ENCODE data around the gene LYL1. TPM values are rescaled to one million over a fixed set of nuclear protein-coding genes. Genes with fewer than 3 reads are reported as not detected.

LYL1 gene
- total and polyA plus RNA-seq, 5 donors from 2014 or later: 6.5 to 14.2 (median 8.0) TPM

DNA sequence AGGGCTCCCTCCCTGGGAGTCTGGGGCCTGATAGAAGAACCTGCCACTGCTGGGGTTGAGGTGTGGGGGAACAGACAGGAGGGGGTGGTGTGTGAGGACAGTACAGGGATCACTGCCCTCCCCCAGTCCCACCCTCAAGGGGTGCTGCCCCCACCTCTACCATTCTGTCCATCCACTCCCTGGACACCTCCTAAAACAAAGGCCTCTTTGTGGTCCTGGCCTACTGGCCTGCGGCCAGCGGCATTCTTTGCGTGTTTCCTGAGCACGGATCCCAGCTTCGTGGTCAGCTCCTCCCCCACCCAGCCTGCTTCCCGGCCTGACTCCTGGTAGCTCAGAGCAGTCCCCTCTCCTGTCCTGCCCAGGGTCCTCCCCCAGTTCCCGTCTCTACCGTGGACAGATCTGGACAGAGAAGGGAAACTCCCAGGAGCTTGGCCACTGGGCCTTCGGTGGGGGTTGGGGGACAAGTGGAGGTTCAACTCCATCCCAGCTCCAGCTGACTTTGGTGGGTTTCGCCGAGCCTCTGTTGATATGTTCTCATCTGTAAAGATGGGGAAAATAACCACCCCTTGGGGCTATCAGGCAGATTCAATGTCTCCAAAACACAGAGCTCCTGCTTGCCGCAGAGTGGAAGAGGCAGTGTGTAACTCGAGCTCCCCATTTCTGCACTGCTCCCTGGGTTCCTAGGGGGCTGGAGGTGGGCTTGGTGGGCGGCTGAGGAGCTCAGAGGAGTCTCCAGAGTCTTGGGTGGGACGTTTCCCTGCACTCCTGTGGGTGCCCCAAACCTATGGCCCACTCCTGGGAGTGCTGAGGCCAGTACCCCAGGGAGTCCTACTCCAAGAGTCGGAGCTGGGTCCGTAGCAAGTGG lies 48.7 kb downstream of the LYL1 start:
- ATAC-seq (ENCODE audit: low read depth in 2 of 2) (no peak), DNase-seq (no peak)
- Histone ChIP-seq H3K9me3 (ENCODE audit: control insufficient read depth in 2 of 2, low read length in 2 of 2) (no peaks in the 10 kb centered on the region), H3K27me3 (ENCODE audit: control insufficient read depth, insufficient read depth, low read length) (no peaks in the 10 kb centered on the region), H3K27ac (ENCODE audit: insufficient read depth, low read length, poor library complexity, severe bottlenecking) (no peak overlapping the region), H3K4me3 (ENCODE audit: low read depth, low read length) (no peak overlapping the region), H3K36me3 (ENCODE audit: control insufficient read depth, insufficient read depth, low read length) (no peaks in the 10 kb centered on the region), H3K4me1 (ENCODE audit: control insufficient read depth, insufficient read depth, low read length, poor library complexity, severe bottlenecking) (no peaks in the 10 kb centered on the region)
- Mint-ChIP-seq H3K4me3 (no peak overlapping the region), H3K27me3 (peaks cover 16% of the 10 kb centered on the region), H3K36me3 (no peaks in the 10 kb centered on the region), H3K9me3 (no peaks in the 10 kb centered on the region), H3K27ac (no peak overlapping the region), H3K4me1 (peaks cover 0 to 6% (median 0%) of the 10 kb centered on the region in 4 donors)

- Histone ChIP-seq H3K9me3 (ENCODE audit: control insufficient read depth in 2 of 2, low read length in 2 of 2) (no peaks in the 10 kb centered on the region), H3K36me3 (ENCODE audit: control insufficient read depth, insufficient read depth, low read length) (no peaks in the 10 kb centered on the region), H3K27ac (ENCODE audit: insufficient read depth, low read length, poor library complexity, severe bottlenecking) (no peak overlapping the region), H3K4me1 (ENCODE audit: control insufficient read depth, insufficient read depth, low read length, poor library complexity, severe bottlenecking) (no peaks in the 10 kb centered on the region), H3K4me3 (ENCODE audit: low read depth, low read length) (no peak overlapping the region), H3K27me3 (ENCODE audit: control insufficient read depth, insufficient read depth, low read length) (no peaks in the 10 kb centered on the region)
- H3K4me3 Mint-ChIP-seq: no peak overlapping the region
- H3K4me1 Mint-ChIP-seq: peaks cover 0 to 6% (median 0%) of the 10 kb centered on the region in 4 donors
- no peak overlapping the region for H3K27ac Mint-ChIP-seq
- ATAC-seq (ENCODE audit: low read depth in 2 of 2): no peak
- DNase-seq: no peak
- H3K9me3 Mint-ChIP-seq: no peaks in the 10 kb centered on the region
- H3K36me3 Mint-ChIP-seq: no peaks in the 10 kb centered on the region
- H3K27me3 Mint-ChIP-seq: peaks cover 16% of the 10 kb centered on the region
Observed at GRCh38 chr19:13053238-13053637, 49.4 kb downstream of the LYL1 start.

GRCh38 chr19:13052447-13053175 lies 50.0 kb downstream of the LYL1 start:
- no peaks in the 10 kb centered on the region for H3K9me3 Mint-ChIP-seq
- Histone ChIP-seq H3K27me3 (ENCODE audit: control insufficient read depth, insufficient read depth, low read length) (no peaks in the 10 kb centered on the region), H3K36me3 (ENCODE audit: control insufficient read depth, insufficient read depth, low read length) (no peaks in the 10 kb centered on the region), H3K9me3 (ENCODE audit: control insufficient read depth in 2 of 2, low read length in 2 of 2) (no peaks in the 10 kb centered on the region), H3K4me1 (ENCODE audit: control insufficient read depth, insufficient read depth, low read length, poor library complexity, severe bottlenecking) (no peaks in the 10 kb centered on the region), H3K27ac (ENCODE audit: insufficient read depth, low read length, poor library complexity, severe bottlenecking) (no peak overlapping the region), H3K4me3 (ENCODE audit: low read depth, low read length) (no peak overlapping the region)
- H3K36me3 Mint-ChIP-seq: no peaks in the 10 kb centered on the region
- no peak overlapping the region for H3K4me3 Mint-ChIP-seq
- ATAC-seq (ENCODE audit: low read depth in 2 of 2): no peak
- H3K4me1 Mint-ChIP-seq: peaks cover 0 to 6% (median 0%) of the 10 kb centered on the region in 4 donors
- no peak for DNase-seq
- peaks cover 16% of the 10 kb centered on the region for H3K27me3 Mint-ChIP-seq
- no peak overlapping the region for H3K27ac Mint-ChIP-seq

DNA sequence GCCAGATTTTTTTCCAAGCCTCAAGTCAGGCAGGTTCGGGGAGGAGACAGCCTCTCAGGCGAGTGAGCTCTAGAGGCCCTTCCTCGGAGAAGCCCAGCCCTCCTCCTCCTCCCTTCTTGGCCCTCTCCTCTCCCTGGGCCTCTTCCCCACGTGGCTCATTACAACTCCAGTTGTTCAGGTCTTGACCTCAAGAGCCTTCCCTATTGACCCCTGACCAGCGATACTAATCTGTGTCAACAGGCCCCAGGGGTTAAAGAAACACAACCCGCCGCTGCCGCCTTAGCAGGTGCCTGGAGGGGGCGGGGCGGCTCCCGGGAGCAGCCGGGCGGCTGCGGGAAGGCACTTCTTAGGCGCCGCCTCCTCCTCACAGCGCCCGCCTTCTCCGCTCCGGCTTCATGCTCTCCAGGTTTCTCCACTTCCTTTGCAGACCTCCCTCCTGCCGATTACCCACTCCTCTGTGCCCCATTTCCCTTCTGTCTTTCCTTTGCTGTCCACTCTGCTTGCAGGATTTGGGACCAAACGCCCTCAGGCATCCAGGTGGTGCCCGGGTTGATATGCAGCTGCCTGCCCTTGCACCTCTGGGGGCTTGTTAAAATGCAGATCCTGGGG lies 51.0 kb downstream of the LYL1 start:
- H3K36me3 Mint-ChIP-seq: no peaks in the 10 kb centered on the region

GRCh38 chr19:13050274-13050673 lies 52.4 kb downstream of the LYL1 start:
- no peak overlapping the region for H3K4me3 Mint-ChIP-seq
- ATAC-seq (ENCODE audit: low read depth in 2 of 2): no peak

More for the DNA sequence above, 51.0 kb downstream of the LYL1 start:
- Mint-ChIP-seq H3K9me3 (no peaks in the 10 kb centered on the region), H3K27ac (no peak overlapping the region), H3K4me3 (peak overlapping the region in 1 of 4 donors; percentile 43), H3K27me3 (peaks cover 16% of the 10 kb centered on the region), H3K4me1 (peaks cover 0 to 6% (median 0%) of the 10 kb centered on the region in 4 donors)
- H3K27ac ChIP-seq (ENCODE audit: insufficient read depth, low read length, poor library complexity, severe bottlenecking): no peak overlapping the region
- DNase-seq: peak in 1 of 3 donors; percentile 23
- no peaks in the 10 kb centered on the region for H3K4me1 ChIP-seq (ENCODE audit: control insufficient read depth, insufficient read depth, low read length, poor library complexity, severe bottlenecking)
- H3K36me3 ChIP-seq (ENCODE audit: control insufficient read depth, insufficient read depth, low read length): no peaks in the 10 kb centered on the region
- H3K4me3 ChIP-seq (ENCODE audit: low read depth, low read length): no peak overlapping the region
- no peaks in the 10 kb centered on the region for H3K9me3 ChIP-seq (ENCODE audit: control insufficient read depth in 2 of 2, low read length in 2 of 2)
- H3K27me3 ChIP-seq (ENCODE audit: control insufficient read depth, insufficient read depth, low read length): no peaks in the 10 kb centered on the region
- ATAC-seq (ENCODE audit: low read depth in 2 of 2): no peak

More at GRCh38 chr19:13050274-13050673, 52.4 kb downstream of the LYL1 start:
- DNase-seq: no peak
- no peak overlapping the region for H3K27ac Mint-ChIP-seq
- no peak overlapping the region for H3K4me3 ChIP-seq (ENCODE audit: low read depth, low read length)
- H3K4me1 ChIP-seq (ENCODE audit: control insufficient read depth, insufficient read depth, low read length, poor library complexity, severe bottlenecking): no peaks in the 10 kb centered on the region
- no peaks in the 10 kb centered on the region for H3K36me3 Mint-ChIP-seq
- no peak overlapping the region for H3K27ac ChIP-seq (ENCODE audit: insufficient read depth, low read length, poor library complexity, severe bottlenecking)
- peaks cover 0 to 6% (median 0%) of the 10 kb centered on the region in 4 donors for H3K4me1 Mint-ChIP-seq
- no peaks in the 10 kb centered on the region for H3K36me3 ChIP-seq (ENCODE audit: control insufficient read depth, insufficient read depth, low read length)
- H3K27me3 ChIP-seq (ENCODE audit: control insufficient read depth, insufficient read depth, low read length): no peaks in the 10 kb centered on the region
- no peaks in the 10 kb centered on the region for H3K9me3 Mint-ChIP-seq
- H3K27me3 Mint-ChIP-seq: peaks cover 16% of the 10 kb centered on the region
- H3K9me3 ChIP-seq (ENCODE audit: control insufficient read depth in 2 of 2, low read length in 2 of 2): no peaks in the 10 kb centered on the region

Other genes starting within 250 kb of the LYL1 start
- gene DNASE2, start 221.4 kb downstream of the LYL1 start, total RNA-seq: 20.2 TPM
- 10 to 100 TPM; 54.4 to 72.1 (median 63.6) TPM for gene DNASE2, start 221.4 kb downstream of the LYL1 start, polyA plus RNA-seq
- gene KLF1, start 215.7 kb downstream of the LYL1 start, total RNA-seq: not detected
- under 1 TPM in 1 of 4 donors, not detected in 3; 0.23 TPM for gene KLF1, start 215.7 kb downstream of the LYL1 start, polyA plus RNA-seq
- gene GCDH, start 211.7 kb downstream of the LYL1 start, total RNA-seq: 40.0 TPM
- 10 to 100 TPM; 15.1 to 17.6 (median 16.1) TPM for gene GCDH, start 211.7 kb downstream of the LYL1 start, polyA plus RNA-seq
- 0.54 TPM for gene SYCE2, start 183.6 kb downstream of the LYL1 start, total RNA-seq
- under 1 TPM in 1 of 4 donors, not detected in 3; 0.14 TPM for gene SYCE2, start 183.6 kb downstream of the LYL1 start, polyA plus RNA-seq
- 28.9 TPM for gene FARSA, start 169.1 kb downstream of the LYL1 start, total RNA-seq
- gene FARSA, start 169.1 kb downstream of the LYL1 start, polyA plus RNA-seq: 10 to 100 TPM; 52.2 to 74.0 (median 62.6) TPM
- 484 TPM for gene CALR, start 164.2 kb downstream of the LYL1 start, total RNA-seq
- gene CALR, start 164.2 kb downstream of the LYL1 start, polyA plus RNA-seq: 100 to 1,000 TPM; 113 to 172 (median 149) TPM
- 80.9 TPM for gene RAD23A, start 157.0 kb downstream of the LYL1 start, total RNA-seq
- 10 to 100 TPM; 73.8 to 85.0 (median 78.1) TPM for gene RAD23A, start 157.0 kb downstream of the LYL1 start, polyA plus RNA-seq
- gene GADD45GIP1, start 145.6 kb downstream of the LYL1 start, total RNA-seq: 7.4 TPM
- gene GADD45GIP1, start 145.6 kb downstream of the LYL1 start, polyA plus RNA-seq: 10 to 100 TPM; 57.2 to 71.9 (median 66.6) TPM
- gene DAND5, start 133.3 kb downstream of the LYL1 start, total RNA-seq: not detected
- not detected for gene DAND5, start 133.3 kb downstream of the LYL1 start, polyA plus RNA-seq
- gene NFIX, start 107.4 kb downstream of the LYL1 start, total RNA-seq: 1.2 TPM
- gene NFIX, start 107.4 kb downstream of the LYL1 start, polyA plus RNA-seq: under 1 TPM in 1 of 4 donors, not detected in 3; 0.15 TPM
- 57.6 TPM for gene TRMT1, start 13.9 kb upstream of the LYL1 start, total RNA-seq
- 10 to 100 TPM; 16.0 to 22.3 (median 19.9) TPM for gene TRMT1, start 13.9 kb upstream of the LYL1 start, polyA plus RNA-seq
- 25.4 TPM for gene NACC1, start 15.4 kb upstream of the LYL1 start, total RNA-seq
- 1 to 10 TPM in 2 of 4 donors, under 1 TPM in 2; 0.71 to 2.5 (median 1.2) TPM for gene NACC1, start 15.4 kb upstream of the LYL1 start, polyA plus RNA-seq
- gene STX10, start 47.5 kb upstream of the LYL1 start, total RNA-seq: 56.5 TPM
- gene STX10, start 47.5 kb upstream of the LYL1 start, polyA plus RNA-seq: 10 to 100 TPM; 52.4 to 68.2 (median 58.9) TPM
- gene IER2, start 47.6 kb upstream of the LYL1 start, total RNA-seq: 478 TPM
- gene IER2, start 47.6 kb upstream of the LYL1 start, polyA plus RNA-seq: 100 to 1,000 TPM; 144 to 234 (median 197) TPM